ENCODE results near the gene ATP6V1C2.

The ATP6V1C2 gene

GRCh38 chr2:10741139-10741538, 19.7 kb downstream of the ATP6V1C2 start:
- peaks cover under 1% of the 10 kb centered on the region; the same call in 1 of the 2 replicates for H3K27me3 ChIP-seq (ENCODE audit: control insufficient read depth, low read length)
- TF ChIP-seq, protein P1, sequence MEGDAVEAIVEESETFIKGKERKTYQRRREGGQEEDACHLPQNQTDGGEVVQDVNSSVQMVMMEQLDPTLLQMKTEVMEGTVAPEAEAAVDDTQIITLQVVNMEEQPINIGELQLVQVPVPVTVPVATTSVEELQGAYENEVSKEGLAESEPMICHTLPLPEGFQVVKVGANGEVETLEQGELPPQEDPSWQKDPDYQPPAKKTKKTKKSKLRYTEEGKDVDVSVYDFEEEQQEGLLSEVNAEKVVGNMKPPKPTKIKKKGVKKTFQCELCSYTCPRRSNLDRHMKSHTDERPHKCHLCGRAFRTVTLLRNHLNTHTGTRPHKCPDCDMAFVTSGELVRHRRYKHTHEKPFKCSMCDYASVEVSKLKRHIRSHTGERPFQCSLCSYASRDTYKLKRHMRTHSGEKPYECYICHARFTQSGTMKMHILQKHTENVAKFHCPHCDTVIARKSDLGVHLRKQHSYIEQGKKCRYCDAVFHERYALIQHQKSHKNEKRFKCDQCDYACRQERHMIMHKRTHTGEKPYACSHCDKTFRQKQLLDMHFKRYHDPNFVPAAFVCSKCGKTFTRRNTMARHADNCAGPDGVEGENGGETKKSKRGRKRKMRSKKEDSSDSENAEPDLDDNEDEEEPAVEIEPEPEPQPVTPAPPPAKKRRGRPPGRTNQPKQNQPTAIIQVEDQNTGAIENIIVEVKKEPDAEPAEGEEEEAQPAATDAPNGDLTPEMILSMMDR (IDR thresholded peaks at IDR 0.05; ENCODE audit: low read depth, low read length, poor library complexity, severe bottlenecking): no peak
- no peak for TF ChIP-seq EZH2phosphoT487 (IDR thresholded peaks at IDR 0.05; ENCODE audit: borderline replicate concordance, low read length)
- H3K9me3 ChIP-seq (ENCODE audit: control insufficient read depth, insufficient read depth, low read length): no peaks in the 10 kb centered on the region
- H3K4me2 ChIP-seq (ENCODE audit: low read length): no peak overlapping the region
- H3K4me3 ChIP-seq (ENCODE audit: low read length): no peak overlapping the region
- no peaks in the 10 kb centered on the region for H3K79me2 ChIP-seq (ENCODE audit: control insufficient read depth, low read length)
- H3K27ac ChIP-seq (ENCODE audit: low read depth, low read length): no peak overlapping the region
- H3K4me1 ChIP-seq (ENCODE audit: control insufficient read depth, low read length): peaks cover 12% of the 10 kb centered on the region
- H3F3A ChIP-seq (ENCODE audit: control insufficient read depth, insufficient read depth): no peaks in the 10 kb centered on the region
- H3K9me2 ChIP-seq (replicated peaks; ENCODE audit: control insufficient read depth, low read length): no peaks in the 10 kb centered on the region
- H3K36me3 ChIP-seq (ENCODE audit: control insufficient read depth, low read length): no peaks in the 10 kb centered on the region
- no peaks in the 10 kb centered on the region for H4K20me1 ChIP-seq (ENCODE audit: control insufficient read depth, insufficient read depth, low read depth, low read length)

DNA sequence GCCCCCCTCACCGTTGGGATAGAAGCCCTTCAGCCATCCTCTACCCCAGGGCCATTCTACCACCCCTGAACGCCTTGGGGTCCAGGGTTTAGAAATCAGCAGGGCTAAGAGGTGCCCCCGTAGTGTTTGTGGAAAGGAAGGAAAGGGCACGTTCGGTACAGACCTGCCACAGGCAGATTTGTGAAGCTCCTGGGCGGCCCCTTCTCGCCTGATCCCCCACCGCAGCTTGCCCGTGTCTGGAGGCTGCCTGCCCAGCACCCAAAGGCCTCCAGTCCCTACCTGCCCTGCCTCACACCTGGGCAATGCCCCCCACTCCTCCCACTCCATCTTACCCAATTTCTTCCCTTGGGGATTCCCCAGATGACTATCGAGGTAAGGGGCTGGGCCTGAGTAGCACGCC, 21.2 kb downstream of the ATP6V1C2 start:
- Histone ChIP-seq H3K79me2 (ENCODE audit: control insufficient read depth, low read length) (no peaks in the 10 kb centered on the region), H3K27me3 (ENCODE audit: control insufficient read depth, low read length) (no peaks in the 10 kb centered on the region), H3K4me1 (ENCODE audit: control insufficient read depth, low read length) (peaks cover 22% of the 10 kb centered on the region), H3K27ac (ENCODE audit: low read depth, low read length) (no peak overlapping the region), H3F3A (ENCODE audit: control insufficient read depth, insufficient read depth) (no peaks in the 10 kb centered on the region), H3K36me3 (ENCODE audit: control insufficient read depth, low read length) (no peaks in the 10 kb centered on the region), H4K20me1 (ENCODE audit: control insufficient read depth, insufficient read depth, low read depth, low read length) (no peaks in the 10 kb centered on the region), H3K4me3 (ENCODE audit: low read length) (no peak overlapping the region), H3K4me2 (ENCODE audit: low read length) (no peak overlapping the region), H3K9me2 (replicated peaks; ENCODE audit: control insufficient read depth, low read length) (no peaks in the 10 kb centered on the region), H3K9me3 (ENCODE audit: control insufficient read depth, insufficient read depth, low read length) (no peaks in the 10 kb centered on the region)
- no peak for TF ChIP-seq EZH2phosphoT487 (IDR thresholded peaks at IDR 0.05; ENCODE audit: borderline replicate concordance, low read length)
- TF ChIP-seq, protein P1 (IDR thresholded peaks at IDR 0.05; ENCODE audit: low read depth, low read length, poor library complexity, severe bottlenecking): no peak

DNA sequence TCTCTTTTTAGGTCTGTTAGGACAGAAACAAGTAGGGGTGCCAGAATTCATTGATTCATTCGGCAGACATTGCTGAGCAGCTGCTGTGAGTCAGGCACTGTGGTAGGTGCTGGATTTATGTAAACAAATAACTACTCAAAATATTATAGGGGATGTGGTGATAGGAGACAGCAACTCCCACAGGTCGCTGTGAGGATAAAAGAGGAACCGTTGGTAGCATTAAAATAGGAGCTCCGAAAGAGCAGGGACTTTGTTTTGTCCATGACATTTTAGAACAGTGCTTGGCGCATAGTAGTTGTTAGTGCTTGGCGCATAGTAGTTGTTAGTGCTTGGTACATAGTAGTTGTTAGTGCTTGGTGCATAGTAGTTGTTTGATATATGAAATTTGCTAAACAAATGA, 29.2 kb downstream of the ATP6V1C2 start:
- no peaks in the 10 kb centered on the region for H3K9me2 ChIP-seq (replicated peaks; ENCODE audit: control insufficient read depth, low read length)
- no peaks in the 10 kb centered on the region for H4K20me1 ChIP-seq (ENCODE audit: control insufficient read depth, insufficient read depth, low read depth, low read length)
- no peaks in the 10 kb centered on the region for H3K79me2 ChIP-seq (ENCODE audit: control insufficient read depth, low read length)
- H3K9me3 ChIP-seq (ENCODE audit: control insufficient read depth, insufficient read depth, low read length): no peaks in the 10 kb centered on the region
- H3K27me3 ChIP-seq (ENCODE audit: control insufficient read depth, low read length): no peaks in the 10 kb centered on the region
- TF ChIP-seq EZH2phosphoT487 (IDR thresholded peaks at IDR 0.05; ENCODE audit: borderline replicate concordance, low read length): no peak
- TF ChIP-seq, protein P1 (IDR thresholded peaks at IDR 0.05; ENCODE audit: low read depth, low read length, poor library complexity, severe bottlenecking): no peak
- no peak overlapping the region for H3K27ac ChIP-seq (ENCODE audit: low read depth, low read length)
- no peak overlapping the region for H3K4me2 ChIP-seq (ENCODE audit: low read length)
- H3F3A ChIP-seq (ENCODE audit: control insufficient read depth, insufficient read depth): no peaks in the 10 kb centered on the region
- peaks cover 18% of the 10 kb centered on the region for H3K4me1 ChIP-seq (ENCODE audit: control insufficient read depth, low read length)
- H3K36me3 ChIP-seq (ENCODE audit: control insufficient read depth, low read length): no peaks in the 10 kb centered on the region
- no peak overlapping the region for H3K4me3 ChIP-seq (ENCODE audit: low read length)

All from DOHH2 (cell line).